GM10847 (cell line): ENCODE results near the gene GIMAP8.

ENCODE experiments used
- POLR2A ChIP-seq: IDR thresholded peaks from 2 replicates; pipeline ENCODE4 v1.6.1; 2011; ENCODE audit not compliant: insufficient read length; ENCODE audit errors: extremely low read depth

GIMAP8 gene

DNA sequence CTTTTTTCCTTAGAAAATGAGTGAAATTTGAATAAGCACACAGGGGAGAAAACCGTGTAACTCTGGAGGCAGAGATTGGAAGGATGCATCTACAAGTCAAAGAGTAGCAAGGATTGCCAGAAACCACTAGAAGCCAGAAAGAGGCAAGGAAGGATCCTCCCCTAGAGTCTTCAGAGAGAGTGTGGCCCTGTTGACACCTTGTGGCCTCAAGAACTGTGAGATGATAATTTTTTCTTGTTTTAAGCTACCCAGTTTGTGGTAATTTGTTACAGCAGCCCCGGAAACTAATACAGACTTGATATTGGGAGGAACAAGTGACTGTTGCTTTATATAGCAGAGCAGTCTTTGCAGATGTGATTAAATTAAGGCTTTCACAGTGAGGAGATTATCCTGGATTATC, 60.6 kb downstream of the GIMAP8 start:
- TF ChIP-seq POLR2A = no peak

DNA sequence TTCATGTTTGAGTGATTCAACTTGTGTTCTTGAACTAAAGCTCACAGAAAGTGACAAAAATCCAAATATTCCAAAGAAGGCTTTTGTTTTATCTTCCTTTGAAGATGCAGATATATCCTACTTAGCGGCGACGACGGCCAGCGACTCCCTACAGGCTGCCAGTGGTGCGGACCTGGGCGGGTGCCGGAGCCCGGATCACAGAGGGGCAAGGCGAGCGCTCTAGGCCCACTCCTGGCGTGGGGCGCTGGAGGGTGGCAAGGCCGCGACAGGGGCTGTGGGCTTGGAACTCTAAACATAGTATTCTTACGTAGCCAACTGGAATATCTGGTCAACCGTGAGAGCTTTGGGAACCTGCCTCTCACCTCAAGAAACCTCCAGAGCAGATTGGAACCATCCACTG, 63.3 kb downstream of the GIMAP8 start:
- no peak for TF ChIP-seq POLR2A

DNA sequence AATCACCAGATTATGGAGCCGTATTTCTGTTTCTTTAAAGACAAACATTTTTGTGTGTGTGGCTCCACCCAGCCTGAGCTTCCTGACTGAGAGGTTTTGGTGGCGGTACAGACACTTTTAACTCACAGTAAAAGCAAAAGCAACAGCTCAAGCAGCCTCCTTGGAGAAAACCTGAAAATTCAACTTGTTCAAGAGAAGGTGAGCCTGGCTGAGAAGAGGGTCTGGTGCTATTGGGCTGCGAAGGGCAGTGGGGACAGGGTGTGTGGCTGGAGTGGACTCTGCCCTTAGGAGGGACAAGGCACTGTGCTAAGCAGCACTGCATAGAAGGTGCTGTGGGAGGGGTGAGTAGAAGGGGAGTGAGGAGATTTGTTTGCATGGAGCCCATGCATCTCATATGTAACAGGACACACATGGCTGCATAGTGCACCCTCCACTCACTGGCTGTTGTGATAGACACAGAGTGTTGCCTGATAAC, 64.4 kb downstream of the GIMAP8 start, which contains the start of gene GIMAP7:
Gene GIMAP7 (plus strand): TSS at position 125 of the 475 bp plus-strand sequence. CDS start 5,103 bp downstream, outside the sequence.
- no peak for TF ChIP-seq POLR2A

DNA sequence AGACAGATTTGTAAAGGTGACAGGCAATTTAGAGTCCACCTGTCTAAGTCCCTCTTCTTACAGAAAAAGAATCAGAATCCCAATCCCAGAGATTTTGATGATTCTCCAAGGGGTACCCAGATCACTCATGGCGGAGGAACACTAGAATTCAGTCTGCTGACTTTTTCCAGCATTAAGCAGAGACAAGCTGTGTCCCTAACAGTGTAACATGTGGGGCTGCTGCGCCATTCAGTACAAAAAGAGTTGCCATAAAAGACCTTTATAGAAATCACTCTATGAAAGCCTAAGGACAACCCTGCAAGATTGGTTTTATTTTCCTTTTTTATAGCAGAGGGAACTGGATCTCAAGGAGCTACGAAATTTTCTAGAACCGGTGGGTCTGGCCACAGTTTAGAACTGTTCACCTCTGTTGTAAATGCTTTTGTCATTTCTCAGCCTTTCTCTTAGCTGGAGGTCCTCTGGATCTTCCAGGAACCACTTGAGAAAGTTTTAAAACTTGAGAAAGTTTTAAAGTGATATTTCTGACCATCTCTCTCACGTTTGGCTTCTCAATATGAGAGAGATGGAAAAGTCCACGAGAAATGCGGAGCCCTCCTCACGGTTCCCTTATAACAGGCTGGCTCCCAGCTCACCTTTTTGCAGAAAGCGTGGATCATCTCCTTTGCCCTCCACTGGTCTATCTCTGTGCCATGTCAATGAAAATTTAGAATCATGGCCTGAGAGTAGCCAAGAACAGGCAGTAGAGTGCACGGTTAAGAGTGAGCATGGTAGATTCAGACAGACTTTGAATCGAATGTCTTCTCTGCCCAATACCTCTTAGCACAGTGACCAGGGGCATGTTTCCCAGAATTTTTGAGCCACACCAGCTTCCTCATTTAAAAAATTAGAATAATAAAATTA, 65.1 kb downstream of the GIMAP8 start:
- no peak for TF ChIP-seq POLR2A

DNA sequence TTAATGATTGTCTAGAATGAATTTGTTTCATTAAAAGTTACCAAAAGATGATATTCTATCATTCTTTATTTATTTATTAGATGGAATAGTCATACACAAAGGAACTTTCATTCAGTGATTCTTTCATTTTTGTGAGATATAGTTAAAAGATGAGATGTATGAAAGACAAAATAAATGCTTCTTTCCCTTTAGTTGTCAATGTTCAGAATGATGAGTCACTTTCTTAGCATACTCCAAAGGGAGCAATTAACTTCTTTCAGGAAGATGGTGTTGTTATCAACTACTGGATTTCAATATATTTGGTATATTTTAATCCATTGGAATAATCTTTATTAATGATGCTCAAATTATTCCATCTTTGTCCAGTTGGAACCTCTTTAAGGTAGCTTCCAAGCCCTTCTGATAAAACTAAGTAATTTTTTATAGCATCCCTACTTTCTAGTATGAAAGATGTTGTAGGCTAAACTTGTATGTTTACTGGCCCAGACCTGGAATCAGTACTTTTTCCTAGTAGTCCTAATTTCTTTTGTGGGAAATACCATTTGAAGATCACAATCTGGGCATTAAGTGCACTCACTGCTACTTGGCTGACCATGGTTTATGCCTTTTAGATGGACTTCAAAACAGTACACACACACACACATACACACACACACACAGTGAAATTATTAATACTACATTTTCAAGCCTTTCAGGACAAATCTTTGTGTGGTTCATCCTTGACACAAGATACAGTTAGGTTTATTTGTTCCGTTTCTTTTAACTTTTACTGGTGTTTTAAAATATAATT, 66.7 kb downstream of the GIMAP8 start:
- TF ChIP-seq POLR2A = no peak

DNA sequence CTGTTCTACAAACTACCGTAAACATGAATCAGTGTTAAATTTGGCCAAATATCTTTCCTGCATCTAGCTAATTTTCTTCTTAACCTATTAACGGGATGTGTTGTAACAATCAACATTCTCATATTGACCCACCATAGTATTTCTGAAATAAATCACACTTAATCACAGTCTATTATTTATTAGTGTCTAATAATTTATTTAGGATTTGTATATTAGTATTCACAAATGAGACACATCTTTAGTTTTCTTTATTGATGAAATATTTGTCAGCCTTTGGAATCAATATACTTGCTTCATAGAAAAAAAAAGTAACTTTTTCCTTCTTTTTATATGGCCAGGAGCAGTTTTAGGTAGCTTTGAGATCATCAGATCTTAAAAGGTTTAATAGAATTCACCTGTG, 68.9 kb downstream of the GIMAP8 start:
- no peak for TF ChIP-seq POLR2A

DNA sequence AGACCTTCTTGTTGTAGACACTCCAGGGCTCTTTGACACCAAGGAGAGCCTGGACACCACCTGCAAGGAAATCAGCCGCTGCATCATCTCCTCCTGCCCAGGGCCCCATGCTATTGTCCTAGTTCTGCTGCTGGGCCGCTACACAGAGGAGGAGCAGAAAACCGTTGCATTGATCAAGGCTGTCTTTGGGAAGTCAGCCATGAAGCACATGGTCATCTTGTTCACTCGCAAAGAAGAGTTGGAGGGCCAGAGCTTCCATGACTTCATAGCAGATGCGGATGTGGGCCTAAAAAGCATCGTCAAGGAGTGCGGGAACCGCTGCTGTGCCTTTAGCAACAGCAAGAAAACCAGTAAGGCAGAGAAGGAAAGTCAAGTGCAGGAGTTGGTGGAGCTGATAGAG, 69.7 kb downstream of the GIMAP8 start:
- TF ChIP-seq POLR2A = no peak

DNA sequence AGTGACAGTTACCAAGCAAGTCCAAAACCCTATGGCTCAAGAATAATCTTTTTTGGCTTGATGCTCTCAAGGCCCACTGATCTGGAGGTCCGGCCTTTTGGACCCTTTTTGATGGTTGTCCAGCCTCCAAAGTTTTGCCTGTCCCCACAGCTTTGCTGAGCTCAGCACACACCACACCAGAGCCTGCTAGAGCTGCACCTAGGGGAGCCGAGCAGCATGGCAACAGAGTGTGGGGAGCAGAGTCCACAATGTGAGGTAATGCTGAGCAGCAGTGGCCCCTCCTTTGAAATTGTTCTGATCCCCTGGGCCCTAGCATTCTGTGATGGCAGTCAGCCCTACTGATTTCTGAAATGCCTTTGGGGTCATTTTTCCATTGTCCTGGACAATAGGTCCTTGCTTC, 73.6 kb downstream of the GIMAP8 start:
- no peak for TF ChIP-seq POLR2A
